GM18907 (cell line): Measurements from ENCODE around the gene PCYT2.
A peak's percentile ranks its signal among the peaks of the same experiment; 100 is the strongest.

Experiments
- ATAC-seq: cut with Tn5 transposase; IDR thresholded peaks from one replicate; pipeline ENCODE4 v1.9.1; 2021; ENCODE audit warnings: mild to moderate bottlenecking, moderate library complexity; ENCODE audit not compliant: unreplicated experiment

PCYT2 gene

DNA sequence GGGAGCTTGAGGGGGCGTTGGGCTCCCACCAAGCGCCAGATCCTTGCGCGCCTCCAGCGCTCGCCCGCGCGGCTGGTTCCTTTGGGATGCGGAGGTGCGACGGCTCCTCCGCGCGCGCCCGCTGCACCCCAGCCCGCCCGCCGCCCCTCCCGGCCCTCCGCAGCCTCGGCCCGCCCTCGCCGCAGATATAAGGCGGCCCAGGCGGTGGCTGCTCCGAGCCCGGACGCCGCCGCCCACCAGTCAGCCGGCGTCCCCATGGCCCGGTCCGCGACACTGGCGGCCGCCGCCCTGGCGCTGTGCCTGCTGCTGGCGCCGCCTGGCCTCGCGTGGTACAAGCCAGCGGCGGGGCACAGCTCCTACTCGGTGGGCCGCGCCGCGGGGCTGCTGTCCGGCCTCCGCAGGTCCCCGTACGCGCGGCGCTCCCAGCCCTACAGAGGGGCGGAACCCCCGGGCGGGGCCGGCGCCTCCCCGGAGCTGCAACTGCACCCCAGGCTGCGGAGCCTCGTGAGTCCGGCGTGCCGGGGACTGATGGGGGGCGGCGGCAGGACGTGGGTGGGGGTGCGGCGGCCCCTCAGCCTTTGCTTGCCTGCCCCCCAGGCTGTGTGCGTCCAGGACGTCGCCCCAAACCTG is 9.1 kb downstream of the PCYT2 start, which contains the start of gene NPB:
Gene NPB (plus strand): TSS at position 216 of the 630 bp plus-strand sequence. CDS start 40 bp downstream, at position 256.
- no peak for ATAC-seq

- ATAC-seq = no peak
These were observed 9.8 kb downstream of the PCYT2 start for GRCh38 chr17:81901167-81902022.

DNA sequence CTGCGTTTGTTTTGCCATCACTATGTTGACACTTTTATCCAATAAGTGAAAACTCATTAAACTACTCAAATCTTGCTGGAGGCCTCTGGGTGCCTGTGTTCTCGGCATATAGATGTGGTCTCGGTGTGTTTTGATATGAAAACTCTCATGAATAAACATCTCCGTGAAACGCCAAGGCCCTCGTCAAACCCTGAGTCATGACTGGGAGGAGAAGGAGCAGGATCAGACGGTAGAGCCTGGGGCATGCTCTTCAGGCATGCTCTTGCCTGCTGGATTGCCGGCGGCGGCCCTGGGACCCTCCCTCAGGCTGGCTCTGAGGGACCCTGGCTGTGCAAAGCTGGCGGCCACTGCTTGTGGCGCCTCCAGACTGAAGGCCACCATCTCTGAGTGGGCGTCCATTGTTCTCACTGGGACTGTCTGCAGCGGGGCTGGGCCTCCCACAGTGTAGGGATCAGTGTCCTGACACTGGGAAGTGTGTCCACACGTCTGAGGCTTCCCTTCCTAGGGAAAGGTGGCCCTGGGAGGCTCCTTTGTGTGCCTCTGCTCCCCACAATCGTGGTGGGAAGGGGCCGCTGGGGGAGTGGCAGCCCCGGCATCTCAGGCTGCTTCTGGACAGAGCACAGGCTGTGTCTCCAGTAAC is 10.9 kb downstream of the PCYT2 start:
- ATAC-seq = no peak

DNA sequence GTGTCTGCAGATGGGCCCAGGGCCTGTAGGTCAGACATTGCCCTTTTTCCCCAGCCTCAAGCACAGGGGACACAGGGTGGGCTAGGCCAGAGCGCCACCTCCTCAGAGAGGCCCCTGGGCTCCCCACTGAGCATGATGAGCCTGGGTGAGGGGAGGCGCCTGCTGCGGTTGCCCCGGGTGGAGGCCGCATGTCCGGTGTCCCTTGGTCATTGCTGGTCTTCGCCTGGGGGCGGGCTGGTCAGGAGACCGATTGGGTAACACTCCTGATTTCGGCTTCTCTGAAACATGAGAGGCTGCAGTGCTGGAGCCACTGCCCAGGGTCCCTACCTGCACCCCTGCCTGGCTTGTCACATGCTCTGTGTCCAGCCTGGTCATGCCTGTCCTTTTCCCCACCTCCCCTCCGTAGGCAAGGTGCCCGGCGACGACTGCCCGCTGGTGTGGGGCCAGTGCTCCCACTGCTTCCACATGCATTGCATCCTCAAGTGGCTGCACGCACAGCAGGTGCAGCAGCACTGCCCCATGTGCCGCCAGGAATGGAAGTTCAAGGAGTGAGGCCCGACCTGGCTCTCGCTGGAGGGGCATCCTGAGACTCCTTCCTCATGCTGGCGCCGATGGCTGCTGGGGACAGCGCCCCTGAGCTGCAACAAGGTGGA is 11.6 kb downstream of the PCYT2 start:
- no peak for ATAC-seq

- no peak for ATAC-seq
These were observed 12.3 kb downstream of the PCYT2 start for GRCh38 chr17:81898885-81899284.

DNA sequence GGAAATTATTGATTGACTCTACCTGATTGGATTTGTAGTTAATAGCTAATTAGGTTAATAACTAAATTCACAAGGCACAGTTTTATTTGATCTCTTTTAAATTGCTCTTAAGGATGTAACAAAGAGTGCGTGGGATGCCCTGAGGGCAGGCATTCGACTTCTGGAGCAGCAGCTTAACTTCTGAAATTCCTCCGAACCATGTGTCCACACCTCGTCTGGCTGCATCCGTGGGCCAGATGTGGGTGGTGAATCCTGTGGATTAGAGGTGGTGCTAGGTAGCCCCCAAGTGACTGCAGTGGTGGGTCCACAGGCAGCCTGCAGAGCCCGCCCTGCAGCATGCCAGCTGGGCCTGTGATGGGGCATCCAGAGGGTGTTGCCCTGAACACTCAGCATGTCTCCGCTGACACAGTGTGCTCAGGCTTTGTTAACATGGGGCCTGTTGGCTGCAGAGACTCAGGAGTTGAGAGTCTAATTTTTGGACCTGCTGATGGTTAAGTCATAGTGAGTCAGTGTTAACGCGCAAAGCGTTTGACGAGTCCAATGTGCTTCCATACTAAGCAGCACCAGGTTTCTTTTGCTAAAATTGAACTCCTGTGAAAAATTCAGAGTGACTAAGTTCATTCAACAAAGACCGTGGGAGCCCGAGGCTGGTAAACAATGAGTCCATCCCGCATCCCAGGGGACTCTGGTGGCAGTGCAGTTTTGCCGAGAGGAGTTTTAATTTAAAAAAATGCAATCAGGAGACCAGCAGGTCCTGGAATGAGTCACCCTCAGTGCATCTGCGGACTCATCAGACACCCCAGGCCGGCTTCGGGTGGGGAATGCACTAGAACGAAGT is 13.0 kb downstream of the PCYT2 start:
- no peak for ATAC-seq

DNA sequence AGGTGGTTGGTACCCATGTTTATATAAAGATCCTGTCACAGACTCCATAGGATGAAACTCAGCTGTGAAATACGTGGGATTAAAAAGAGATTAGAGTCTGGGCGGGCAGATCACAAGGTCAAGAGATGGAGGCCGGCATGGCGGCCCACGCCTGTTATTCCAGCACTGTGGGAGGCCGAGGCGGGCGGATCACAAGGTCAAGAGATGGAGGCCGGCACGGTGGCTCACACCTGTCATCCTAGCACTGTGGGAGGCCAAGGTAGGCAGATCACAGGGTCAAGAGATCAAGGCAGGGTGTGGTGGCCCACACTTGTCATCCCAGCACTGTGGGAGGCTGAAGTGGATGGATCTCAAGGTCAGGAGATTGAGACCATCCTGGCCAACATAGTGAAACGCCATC is 15.8 kb downstream of the PCYT2 start:
- no peak for ATAC-seq

DNA sequence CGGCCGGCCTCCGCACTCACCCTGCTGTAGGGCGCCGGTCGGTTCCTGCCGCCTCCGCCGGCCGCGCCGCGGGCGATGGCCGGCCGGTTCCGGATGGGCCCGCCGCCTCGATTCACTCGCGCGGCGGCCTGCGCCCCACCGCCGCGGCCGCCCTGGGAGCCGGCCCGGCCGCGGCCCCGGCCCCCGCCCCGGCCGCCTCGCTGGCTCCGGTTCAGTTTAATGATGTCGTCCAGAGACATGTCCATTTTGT is 20.0 kb downstream of the PCYT2 start:
- ATAC-seq = no peak

GRCh38 chr17:81890447-81891302 is 20.5 kb downstream of the PCYT2 start:
- peak; percentile 27 for ATAC-seq

DNA sequence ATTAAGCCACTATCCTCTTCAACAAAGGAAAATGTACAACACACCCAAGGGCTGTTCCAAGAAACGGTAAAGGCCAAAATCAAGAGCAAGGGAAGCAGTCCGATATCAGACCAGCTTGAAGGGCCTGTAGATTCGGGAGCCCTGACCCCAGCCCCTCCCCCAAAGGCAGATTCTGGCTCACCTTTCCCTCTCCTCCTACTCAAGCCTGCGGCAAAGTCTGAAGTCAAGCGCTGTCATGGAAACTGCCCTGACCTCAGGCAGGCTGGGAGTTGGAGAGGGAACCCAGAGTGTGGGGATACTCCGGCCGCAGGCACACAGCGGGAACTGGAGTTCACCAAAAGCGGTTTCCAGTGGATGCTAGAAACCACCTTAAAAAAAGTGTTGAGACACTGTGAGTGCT is 21.6 kb downstream of the PCYT2 start:
- ATAC-seq = no peak

DNA sequence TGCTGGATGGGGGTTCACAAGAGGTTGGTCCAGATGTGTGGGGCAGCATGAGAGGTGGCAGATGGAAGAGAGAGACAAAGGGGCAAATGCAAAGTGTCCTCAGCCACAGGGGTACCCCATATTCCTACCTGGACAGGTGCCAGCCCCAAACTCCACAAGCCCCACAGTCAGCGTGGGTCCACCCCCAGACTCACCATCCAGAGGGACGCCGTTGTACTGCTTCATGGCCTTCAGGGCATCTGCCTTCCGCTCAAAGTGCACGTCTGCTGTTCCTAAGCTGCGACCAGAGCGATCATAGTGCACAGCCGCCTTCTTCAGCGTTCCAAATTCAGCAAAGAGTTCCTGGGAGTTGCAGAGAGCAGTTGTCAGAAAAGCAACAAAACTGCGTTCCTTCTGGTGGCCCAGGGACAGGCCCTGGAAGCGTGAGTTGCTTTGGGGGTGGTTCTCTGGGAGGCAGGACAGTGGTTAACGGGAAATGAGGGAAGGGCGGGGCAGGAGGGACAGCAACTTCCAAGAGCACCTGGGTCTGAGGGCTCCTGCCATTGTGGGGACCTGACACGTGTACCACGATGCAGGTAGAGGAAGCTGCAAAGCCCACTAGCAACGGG is 22.1 kb downstream of the PCYT2 start:
- no peak for ATAC-seq

- no peak for ATAC-seq
These were observed 22.9 kb downstream of the PCYT2 start for GRCh38 chr17:81888105-81888987.

DNA sequence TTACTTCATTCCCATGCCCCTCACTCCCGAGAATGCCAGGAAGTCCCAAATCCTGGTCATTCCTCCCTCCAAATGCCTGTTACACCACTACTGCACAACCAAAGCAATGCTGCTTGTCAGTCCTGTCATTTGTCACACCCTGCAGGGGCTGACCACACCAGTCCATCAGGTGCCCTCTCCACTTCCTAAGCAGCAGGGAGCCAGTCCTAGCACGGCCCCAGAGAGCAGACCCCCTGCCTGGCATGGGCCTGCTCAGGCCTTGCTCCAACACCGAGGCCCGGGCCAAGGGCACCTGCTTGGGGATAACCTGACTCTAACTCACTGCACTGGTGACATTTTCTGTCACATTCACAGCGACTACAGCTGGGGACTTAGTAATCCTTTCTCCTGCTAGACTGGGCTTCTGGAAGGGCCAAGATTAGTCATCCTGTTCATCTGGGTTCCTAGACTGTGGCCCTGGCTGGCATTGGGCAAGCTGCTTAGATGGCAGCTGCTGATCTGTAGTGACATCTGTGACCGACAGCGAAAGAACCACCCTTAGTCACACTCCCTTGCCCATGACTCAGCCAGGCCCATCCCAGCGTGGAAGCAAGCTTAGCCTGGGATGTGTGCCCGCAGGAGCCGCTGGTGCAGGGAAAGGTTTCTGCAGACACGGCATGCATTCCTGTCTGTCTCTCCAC is 25.2 kb downstream of the PCYT2 start:
- ATAC-seq = no peak

DNA sequence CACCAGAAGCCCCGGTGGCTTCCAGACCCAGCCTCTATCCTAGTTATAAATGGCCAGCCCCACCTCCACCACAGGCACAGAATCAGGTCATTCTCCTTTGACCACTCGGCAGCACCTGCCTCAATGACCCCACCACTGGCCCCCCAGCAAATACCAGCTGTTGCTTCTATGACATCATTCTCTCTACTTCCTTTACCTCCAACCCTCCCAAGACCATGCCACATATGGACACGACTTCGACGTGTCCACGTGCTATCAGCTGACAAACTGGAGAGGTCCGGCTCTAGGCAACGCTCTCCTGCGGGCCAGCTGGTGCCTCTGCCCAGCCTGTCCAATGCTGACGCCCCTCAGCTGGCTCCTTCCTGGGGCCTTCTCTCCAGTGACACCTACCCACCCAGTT is 25.7 kb downstream of the PCYT2 start:
- ATAC-seq = no peak

- no peak for ATAC-seq
These were observed 26.2 kb downstream of the PCYT2 start for GRCh38 chr17:81884968-81885367.

- ATAC-seq = no peak
These were observed 26.7 kb downstream of the PCYT2 start for GRCh38 chr17:81884520-81884919.

- no peak for ATAC-seq
These were observed 32.1 kb downstream of the PCYT2 start for GRCh38 chr17:81879121-81879520.

- ATAC-seq = no peak
These were observed 32.9 kb downstream of the PCYT2 start for GRCh38 chr17:81878294-81878693.
